Epidermal melanocyte (primary cell): ENCODE data around the gene PYGL.
"Not testable (repeated sequence)": the region's sequence is repeated elsewhere in the genome, so short reads cannot be mapped to it uniquely, and the experiment has no call there.

ENCODE experiments used
- DNase-seq: peaks from one replicate; pipeline ENCODE4 v3.0.0; 2011; ENCODE audit warnings: low spot score; ENCODE audit not compliant: insufficient read length

Gene PYGL

DNA sequence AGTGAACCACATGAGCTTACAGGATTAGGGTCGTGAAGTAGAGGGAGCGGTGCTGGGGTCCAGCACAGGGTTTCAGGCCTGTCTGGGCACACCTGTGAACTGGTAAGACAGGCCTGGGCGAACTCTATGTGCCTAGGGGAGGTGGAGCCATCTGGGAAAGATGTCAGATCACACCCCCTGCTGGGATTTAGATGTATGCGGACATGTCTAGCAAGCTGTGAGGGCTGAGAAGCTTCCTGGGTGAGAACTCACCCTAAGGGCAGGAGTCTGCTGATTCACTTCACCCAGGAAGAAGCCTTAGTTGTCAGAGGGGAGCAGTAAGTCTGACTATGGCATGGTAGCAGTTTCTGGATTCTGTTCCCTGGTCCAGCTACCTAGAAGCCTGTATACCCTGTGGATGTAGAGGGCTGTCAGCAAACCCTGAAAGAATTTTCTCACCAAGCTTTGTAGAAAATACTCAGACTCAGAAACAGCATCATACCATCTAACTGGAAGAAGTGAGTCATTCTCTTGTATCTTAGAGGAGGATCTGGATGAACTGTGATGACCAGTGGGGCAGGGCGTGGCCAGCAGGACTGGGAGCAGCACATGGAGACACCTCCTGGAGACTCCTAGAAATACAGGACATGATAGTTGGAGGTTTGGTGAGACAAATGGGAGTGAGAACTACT lies 11.2 kb upstream of the PYGL start:
- DNase-seq: peak; percentile 76

DNA sequence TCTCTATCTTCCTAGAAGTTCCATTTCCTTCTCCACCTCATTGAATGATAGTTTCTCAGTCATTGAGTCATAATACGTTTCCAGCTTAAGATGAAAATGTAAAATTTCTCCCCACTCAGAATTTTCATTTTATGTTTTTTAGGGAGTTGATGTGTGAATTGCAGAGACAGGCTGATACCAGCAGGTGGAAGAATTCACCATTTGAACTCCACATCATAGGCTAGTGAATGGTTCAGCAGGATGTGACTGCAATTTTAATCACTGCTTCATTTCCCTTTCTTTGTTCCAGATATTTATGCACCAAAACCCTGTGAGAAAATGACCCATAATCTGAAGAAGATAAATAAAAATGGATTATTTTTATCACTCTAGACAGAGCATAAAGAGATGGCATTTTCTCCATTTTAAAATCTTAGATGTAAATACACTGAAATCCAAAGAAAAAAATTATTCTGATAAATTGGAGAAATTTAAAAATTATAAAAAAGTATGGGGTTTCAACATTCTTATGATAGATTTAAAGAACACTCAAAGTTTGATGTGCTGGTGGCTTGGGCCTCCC lies 10.6 kb upstream of the PYGL start:
- DNase-seq: peak; percentile 71

DNA sequence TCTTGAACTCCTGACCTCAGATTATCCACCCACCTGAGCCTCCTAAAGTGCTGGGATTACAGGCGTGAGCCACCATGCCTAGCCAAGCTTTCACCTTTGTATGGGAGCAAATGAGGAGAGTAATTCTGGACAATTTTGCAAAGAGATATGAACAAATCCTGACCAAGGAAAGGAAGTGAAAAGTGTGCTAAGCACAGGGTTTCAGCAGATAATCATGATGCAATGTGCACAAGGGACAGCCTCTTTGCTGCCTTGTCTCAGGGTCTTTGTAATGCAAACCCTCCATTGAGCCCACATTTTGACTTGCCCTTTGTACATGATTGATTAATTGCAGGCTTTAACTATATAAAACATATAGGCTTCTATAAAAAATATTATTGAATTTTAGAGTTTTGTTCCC lies 9.2 kb upstream of the PYGL start:
- DNase-seq: no peak

DNA sequence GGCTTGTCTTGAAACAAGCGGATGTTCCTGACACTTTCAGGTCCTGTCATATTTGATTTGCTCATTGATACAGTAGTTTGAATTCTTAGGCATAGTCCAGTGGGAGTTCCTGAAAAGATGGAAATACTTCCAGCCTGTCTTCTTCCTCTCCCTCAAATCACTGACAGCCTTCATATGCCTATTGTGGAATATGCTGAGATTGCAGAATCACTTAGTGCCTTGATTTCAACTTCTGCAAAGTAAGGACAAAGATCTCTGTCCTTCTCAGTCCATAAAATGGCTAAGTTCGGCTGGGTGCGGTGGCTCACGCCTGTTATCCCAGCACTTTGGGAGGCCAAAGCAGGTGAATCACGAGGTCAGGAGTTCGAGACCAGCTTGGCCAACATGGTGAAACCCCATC lies 6.7 kb upstream of the PYGL start:
- no peak for DNase-seq

DNA sequence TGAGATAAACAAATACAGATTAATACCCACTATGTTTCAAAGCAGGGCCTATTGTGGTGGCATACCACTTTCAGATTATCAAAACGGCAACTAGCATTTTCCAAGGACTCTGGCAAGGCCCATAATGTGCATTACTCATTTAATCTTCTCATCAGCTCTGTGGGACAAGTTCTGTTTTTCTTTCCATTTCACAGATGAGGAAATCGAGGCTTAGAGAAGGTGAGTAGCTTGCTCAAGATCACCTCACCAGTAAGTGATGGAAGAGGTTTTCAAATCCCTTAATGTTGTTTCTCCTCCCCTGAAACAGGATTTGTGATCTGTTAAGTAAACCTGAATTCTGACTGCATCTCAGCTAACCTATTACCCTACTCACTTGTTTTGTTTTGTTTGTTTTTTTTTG lies 3.9 kb upstream of the PYGL start:
- no peak for DNase-seq

DNA sequence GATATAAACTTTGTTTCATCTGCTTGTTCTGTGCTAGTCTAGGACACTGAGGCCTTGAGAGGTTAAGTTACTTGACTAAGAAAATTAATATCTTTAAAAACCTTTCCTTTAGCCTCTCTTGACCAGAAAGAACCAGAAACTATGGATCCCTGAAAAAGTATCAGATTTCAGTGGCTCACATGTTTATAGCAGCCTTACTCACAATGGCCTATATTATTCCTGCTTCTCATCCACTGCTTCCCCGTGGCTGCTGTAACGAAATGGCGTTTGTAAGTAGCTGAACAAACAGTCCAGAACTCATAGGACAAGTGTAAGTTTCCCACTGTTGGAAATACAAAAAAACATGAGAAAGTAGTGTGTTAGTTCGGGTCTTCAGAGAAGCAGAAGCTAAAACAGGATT lies 3.2 kb upstream of the PYGL start:
- peak; percentile 48 for DNase-seq

DNA sequence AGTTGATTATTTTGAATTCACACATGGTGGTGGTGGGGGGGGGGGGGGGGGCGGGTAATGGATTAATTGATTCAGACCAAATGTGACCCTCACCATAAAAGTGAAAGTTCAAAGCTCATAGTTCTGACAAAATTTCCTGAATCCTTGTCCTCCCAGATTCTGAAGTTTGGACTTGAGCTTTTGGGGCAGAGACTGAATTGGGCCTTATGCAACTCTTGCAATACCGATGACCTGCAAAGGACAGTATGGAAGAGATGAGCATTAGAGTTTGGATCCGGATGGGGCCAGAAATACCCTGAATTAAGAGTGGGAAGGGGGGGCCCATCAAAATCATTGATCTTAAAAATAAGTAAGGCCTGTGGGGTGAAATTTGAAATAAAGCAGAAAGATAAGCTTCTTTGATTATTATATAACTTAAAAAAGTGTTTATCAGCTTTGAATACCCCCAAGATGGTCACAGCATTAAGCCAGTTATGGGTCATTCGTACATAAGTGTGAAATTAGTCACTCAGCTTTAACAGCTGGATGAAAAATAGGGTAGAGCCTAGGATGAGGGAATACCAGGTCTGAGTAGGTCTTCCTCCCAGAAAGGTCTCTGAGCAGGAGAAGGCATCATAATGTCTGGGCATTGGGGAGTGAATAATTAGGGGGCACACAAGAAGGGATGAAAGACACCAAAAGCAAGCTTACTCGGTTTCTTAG lies 2.1 kb upstream of the PYGL start:
- no peak for DNase-seq

DNA sequence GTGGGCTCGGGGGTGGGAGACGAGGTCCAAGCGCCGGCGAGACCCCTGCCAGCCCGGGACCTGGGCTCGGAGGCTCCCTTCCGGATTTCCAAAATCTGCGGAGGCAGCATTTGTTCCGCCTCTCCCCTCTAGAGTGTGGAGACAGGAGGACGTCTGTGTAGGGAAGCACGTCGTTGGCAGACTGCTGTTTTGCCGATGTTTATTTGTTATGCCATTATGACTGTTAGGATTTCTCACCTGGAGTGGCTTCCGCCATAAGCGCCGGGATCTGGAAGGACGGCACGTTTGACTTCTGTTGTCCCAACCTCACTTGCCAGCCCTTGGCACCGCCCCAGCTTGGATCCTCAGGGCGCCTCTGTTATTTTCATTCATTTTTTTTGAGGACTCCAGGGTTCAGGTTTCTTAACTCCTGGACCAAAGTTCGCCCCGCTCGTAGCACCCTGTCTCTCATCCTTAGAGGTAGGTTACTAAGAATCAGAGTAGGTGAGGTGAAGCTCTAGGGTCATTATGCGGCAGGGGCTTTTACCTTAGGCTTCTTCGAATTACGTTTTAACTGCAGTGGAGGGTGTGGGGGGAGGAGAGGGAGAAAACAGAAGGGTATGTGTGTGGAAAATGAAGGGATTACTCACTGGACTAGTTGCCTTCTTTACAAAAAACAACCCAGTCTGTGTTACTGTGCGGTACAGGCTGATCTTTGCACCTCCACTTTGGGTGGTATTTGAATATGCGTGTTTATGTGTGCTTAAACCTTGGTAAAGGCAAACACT lies 547 bp upstream of the PYGL start:
- DNase-seq: peak; percentile 38

DNA sequence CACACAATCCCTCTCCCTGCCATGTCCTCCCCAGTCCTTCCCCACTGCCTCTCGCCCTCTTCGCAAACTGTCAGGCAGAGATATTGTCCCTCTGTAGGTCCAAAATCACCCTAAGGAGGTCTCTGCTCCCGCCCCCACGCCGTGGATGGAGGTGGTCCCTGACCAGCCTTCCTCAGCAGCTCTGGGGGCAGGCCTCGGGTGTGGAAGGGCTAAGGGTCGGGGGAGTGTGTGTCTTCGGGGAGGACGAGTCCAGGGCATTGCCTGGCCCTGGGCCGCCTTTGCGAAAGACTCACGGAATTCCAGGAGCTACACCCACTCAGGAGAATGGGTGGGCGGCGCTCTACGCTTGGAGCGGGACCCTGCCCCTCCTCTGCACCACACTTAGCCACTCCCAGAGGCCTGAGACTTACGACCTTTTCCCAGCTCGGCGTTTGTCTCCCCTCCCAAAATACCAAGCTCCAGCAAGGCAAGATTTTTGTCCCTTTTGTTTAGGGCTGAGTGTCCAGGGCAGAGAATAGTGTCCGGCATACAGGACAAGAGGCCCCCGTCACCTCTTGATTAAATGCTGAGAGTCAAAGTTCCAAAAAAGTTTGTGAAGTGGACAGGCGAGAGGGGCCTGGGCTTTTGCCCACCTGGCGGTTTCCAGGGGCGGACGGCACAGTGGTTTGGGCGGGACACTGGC lies 881 bp downstream of the PYGL start:
- no peak for DNase-seq

DNA sequence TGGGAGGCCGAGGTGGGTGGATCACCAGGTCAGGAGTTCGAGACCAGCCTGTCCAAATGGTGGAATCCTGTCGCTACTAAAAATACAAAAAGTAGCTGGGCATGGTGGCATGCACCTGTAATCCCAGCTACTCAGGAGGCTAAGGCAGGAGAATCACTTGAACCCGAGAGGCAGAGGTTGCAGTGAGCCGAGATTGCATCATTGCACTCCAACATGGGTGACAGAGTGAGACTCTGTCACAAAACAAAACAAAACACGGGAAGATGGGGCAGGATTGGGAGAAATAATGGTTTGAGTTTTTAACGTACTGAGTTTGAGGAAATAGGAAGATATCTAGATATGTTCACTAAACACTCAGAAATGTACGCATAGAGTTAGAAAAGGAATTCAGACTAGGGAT lies 2.6 kb downstream of the PYGL start:
- not testable (repeated sequence) for DNase-seq

DNA sequence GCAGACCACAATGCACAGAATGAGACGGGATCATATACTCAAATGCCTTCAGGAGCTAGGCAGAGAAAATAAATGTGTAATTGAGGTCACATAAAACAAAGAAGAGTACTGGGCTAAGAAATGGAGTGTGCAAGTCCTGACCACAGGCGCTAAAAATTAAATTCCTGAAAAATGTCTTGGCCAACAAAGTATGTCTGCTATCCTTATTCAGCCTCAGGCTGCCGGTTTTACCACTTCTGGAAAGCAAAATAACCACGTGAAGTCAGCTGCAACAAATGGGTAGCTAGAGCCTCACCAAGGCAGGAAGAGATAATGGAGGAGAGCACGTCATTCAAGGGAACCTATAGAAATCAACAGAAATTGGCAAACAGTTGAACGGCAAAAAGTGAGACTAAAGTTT lies 3.1 kb downstream of the PYGL start:
- peak; percentile 74 for DNase-seq

DNA sequence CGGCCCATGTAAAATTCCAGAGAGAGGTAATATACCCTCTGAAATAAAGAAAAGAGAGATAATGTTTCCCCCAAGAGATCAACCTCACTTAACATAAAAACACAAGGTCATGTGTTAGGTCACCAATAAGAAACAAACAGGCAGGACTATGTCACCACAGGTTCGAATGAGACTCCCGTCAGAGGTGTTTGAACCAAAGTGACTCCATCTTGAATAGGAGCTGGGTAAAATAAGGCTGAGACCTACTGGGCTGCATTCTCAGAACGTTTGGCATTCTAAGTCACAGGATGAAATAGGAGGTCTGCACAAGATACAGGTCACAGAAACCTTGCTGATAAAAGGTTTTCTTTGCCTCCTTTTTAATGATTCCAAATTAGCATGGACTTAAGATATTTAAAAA lies 6.5 kb downstream of the PYGL start:
- no peak for DNase-seq

DNA sequence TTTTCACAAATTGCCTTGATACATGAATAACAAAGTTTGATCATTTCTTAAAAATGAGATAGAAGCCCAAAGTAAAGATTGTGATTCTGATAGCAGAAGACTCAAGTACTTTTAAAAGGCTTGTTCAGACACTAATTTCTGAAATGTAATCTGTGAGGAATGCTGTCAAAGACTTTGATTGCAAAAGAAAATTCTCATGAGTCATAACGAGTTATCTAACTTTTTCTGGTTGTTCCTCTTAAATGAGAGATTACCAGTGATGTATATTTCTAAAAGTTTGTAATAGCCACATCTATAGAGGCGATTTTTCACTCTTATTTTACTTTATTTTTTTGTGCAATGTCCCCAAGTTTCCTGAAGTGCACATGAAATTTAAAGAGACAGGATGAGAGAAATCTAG lies 7.0 kb downstream of the PYGL start:
- DNase-seq: no peak

DNA sequence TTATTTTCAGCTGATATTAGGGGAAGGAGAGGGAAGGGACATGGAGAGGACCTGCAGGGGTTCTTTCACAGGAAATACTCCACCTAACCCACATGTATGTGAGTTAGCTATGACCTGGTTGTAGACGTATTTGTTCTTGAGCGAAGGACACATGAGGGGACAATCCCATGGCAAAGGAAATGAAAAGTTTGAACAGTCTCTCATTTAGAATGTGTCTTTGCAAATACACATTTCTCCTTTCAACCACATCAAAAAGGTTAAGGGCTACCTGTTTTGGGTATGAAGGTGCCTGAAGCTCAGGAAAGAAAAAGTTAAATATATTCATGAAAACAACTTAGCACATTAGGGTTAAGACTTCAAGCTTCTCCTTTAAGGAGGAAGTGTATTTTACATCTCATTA lies 7.4 kb downstream of the PYGL start:
- no peak for DNase-seq

DNA sequence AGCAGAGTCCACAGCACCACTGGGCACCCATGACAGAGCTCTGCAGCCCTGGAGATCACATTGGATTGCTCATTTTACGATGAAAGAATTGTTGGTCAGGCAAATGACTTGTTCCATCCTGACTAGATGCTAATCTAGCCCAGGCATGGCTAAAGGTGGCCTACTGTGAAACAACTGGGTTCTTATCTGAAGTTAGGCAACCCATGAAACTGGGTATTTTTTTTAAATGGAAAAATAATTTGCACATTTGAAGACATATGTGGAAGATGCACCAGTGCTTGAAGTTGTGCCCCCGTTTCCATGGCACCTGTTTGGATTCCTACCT lies 8.3 kb downstream of the PYGL start:
- DNase-seq: no peak

DNA sequence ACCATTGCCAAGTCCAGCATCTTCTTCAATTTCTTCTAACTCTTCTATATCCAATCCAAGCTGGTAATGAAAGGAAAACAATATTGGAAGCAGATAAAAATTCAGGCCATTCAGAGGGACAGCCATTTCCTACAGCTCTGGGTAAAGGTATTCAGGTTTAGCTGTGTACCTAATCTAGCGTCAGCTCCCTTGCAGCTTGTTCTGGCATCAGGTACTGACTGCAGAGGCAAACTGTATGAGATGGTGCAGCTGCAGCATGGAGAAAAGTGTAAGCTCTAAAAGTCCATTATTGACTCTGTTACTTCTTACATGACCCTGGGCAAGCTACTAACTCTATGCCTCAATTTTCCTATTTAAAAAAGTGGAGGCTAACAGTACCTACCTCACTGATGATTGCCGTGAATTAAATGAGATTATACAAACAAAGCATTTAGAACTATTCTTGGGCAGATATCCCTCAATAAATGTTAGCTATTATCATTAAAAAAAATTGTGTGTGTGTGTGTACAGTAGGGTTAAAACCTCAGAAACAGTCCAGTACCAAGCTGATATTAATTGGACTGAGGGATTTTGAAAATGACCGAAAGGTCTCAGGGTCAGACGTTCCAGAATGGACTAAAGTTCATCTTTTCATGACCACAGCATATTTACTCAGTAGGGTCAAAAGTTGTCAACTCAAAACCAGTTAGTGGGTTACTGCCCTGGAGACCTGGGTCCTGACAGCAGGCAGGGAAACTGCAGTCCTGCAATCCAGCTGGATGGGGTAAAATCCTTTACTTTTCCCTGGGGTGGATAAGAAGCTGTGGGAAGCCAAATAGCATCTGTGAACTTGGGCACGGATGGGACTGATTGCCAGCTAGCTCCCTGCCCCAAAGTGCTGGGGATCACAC lies 8.9 kb downstream of the PYGL start:
- no peak for DNase-seq

DNA sequence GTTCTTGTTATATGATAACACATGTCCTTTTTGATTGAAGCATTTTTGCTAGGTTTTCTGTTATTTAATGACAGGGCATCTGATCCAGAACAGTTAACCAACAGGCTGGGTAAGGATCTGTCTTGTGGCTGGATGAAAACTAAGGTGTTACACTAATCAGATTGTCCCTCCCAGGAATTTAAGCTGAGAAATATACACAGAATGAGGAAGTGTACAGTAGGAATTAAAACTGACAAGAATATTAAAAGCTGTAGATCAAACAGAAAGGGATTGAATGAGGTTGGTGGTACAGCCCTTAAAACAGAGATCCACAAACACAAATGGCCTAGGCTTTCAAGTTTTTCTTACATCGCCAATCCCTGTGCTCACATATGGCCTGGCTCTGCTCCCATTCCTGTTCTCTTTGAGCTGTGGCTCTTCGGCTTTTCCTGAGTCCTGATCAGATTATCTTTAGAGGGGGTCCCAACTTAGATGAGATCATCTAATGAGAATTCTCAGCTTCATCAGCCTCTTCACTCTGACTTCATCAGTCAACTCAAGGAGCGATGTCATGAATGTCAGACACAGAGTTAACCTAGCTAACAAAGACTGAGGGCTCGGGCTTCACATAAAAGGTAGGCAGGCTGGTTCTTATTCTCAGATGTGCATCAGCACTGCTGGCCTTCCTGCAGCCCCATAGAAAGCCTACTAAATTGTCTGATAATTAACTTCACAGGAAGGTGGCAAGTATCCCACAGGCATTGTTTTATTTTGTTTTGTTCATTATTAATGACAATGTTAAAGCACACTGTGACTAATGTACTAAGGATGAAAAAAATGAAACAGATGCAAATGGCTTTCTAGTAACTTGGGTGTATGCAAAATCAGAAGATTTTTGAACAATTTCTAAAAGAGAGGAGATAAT lies 11.4 kb downstream of the PYGL start:
- DNase-seq: no peak

DNA sequence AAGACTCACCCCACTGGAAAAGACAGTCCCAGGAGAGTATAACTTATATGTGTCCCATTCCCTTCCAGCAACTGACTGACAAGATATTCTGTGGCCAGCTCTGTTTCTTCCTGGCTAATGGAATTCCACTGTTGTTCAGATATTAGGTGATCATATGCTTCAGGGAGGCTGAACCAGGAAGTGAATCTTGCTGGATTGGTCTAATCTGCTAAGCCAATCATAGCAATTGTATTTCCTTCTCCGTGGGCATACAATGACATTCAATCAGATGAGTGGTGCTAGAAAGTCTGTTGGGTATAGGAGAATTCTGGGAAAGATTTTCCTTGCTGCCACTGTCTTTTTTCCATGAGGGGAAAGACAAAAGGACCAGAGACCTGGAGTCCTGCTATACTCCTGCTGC lies 12.1 kb downstream of the PYGL start:
- no peak for DNase-seq

DNA sequence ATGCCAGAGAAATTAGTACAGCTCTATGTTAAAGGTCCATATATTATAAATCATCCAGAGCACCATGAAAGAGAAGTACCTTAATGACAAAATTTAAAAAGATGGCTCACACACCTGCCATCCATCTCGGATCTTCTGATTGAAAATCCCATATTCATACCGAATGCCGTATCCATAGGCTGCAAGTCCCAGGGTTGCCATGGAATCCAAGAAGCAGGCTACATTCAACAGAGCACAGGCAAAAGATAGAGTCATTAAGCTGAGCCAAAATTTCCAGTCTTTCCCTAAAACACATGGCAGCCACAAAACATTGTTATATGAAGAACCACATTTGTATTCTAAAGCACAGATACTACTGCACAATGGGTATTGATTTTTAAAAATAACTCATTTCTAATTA lies 12.7 kb downstream of the PYGL start:
- DNase-seq: no peak

DNA sequence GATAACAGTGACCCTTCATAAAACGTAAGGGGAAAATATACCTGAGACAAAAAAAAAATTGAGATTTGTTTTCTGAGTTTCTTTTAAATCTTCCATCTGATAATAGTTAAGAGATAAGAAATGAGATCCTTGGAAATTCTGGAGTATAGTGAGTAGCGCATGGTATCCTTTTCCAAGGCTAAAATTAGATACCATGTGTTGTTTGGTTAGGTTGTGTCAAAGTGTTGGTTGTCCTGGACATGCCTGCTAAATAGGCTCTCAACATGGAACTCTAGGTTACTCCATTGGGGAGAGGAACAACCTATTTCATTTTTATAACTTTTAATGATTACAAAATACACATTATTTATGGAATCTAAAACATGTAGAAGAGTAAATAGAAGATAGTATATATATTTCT lies 14.8 kb downstream of the PYGL start:
- no peak for DNase-seq
